Astrocyte of the hippocampus (primary cell): ENCODE measurements around the gene YWHAH.

Experiments
- DNase-seq: peaks from one replicate; pipeline ENCODE4 v3.0.0; 2011; ENCODE audit warnings: low read depth, low spot score

YWHAH gene

GRCh38 chr22:31923136-31923535 is 21.2 kb upstream of the YWHAH start:
- DNase-seq: no peak

GRCh38 chr22:31923747-31924146 is 20.6 kb upstream of the YWHAH start:
- DNase-seq: no peak

GRCh38 chr22:31925056-31925455 is 19.3 kb upstream of the YWHAH start:
- no peak for DNase-seq

GRCh38 chr22:31926024-31926423 is 18.3 kb upstream of the YWHAH start:
- DNase-seq: no peak

- peak; percentile 45 for DNase-seq
These were observed 17.4 kb upstream of the YWHAH start for GRCh38 chr22:31926969-31927368.

- no peak for DNase-seq
These were observed 16.8 kb upstream of the YWHAH start for GRCh38 chr22:31927562-31927961.

GRCh38 chr22:31929167-31929930 is 15.0 kb upstream of the YWHAH start:
- DNase-seq: no peak

GRCh38 chr22:31932863-31933262 is 11.5 kb upstream of the YWHAH start:
- no peak for DNase-seq

GRCh38 chr22:31933406-31933805 is 10.9 kb upstream of the YWHAH start:
- DNase-seq: no peak

- DNase-seq: no peak
These were observed 10.4 kb upstream of the YWHAH start for GRCh38 chr22:31933816-31934482.

GRCh38 chr22:31935961-31936635 is 8.2 kb upstream of the YWHAH start:
- no peak for DNase-seq

GRCh38 chr22:31937341-31937740 is 7.0 kb upstream of the YWHAH start:
- no peak for DNase-seq

GRCh38 chr22:31938296-31938695 is 6.0 kb upstream of the YWHAH start:
- no peak for DNase-seq

GRCh38 chr22:31940506-31940905 is 3.8 kb upstream of the YWHAH start:
- DNase-seq: no peak

- no peak for DNase-seq
These were observed 2.2 kb upstream of the YWHAH start for GRCh38 chr22:31942091-31942490.

- DNase-seq: no peak
These were observed 943 bp upstream of the YWHAH start for GRCh38 chr22:31943206-31943977.

- no peak for DNase-seq
These were observed 536 bp downstream of the YWHAH start for GRCh38 chr22:31944700-31945442.

- DNase-seq: no peak
These were observed 1.1 kb downstream of the YWHAH start for GRCh38 chr22:31945443-31945855.

- DNase-seq: peak; percentile 53
These were observed 1.8 kb downstream of the YWHAH start for GRCh38 chr22:31945971-31946680.

GRCh38 chr22:31947296-31947695 is 3.0 kb downstream of the YWHAH start:
- DNase-seq: peak; percentile 44

GRCh38 chr22:31948002-31948401 is 3.7 kb downstream of the YWHAH start:
- no peak for DNase-seq
